HepG2 (cell line): ENCODE results near the gene PHF13. TPM values are rescaled to one million over a fixed set of nuclear protein-coding genes. Genes with fewer than 3 reads are reported as not detected.
"Not testable (repeated sequence)": the region's sequence is repeated elsewhere in the genome, so short reads cannot be mapped to it uniquely, and the experiment has no call there.

Experiments used
- ATAC-seq: fragments of 200-7000 bp; cut with Tn5 transposase; 3 replicates; pipeline ENCODE4 v1.9.1; 2020; ENCODE audit warnings: mild to moderate bottlenecking, moderate library complexity
- BruUV-seq: library from RNA; stranded (reverse); fragments of 400-500 nt; replicated peaks from 2 replicates; lab custom pipeline; 2021; lab: Mats Ljungman, UMichigan
- CTCF ChIA-PET: fragments of 300-600 bp; formaldehyde crosslinking; extraction: SDS; loops from one replicate; lab custom pipeline; 2021; ENCODE audit warnings: low total read pairs, inconsistent platforms, low intra/inter-chr PET ratio; lab: Yijun Ruan, JAX
- POLR2A ChIA-PET: fragments of 350-600 bp; sonication (Branson Sonifier 250); formaldehyde crosslinking; loops from one replicate; lab custom pipeline; 2020; ENCODE audit warnings: antibody characterized with exemption, inconsistent platforms; lab: Yijun Ruan, JAX
- DNase-seq: peaks from one replicate; pipeline ENCODE4 v3.0.0-alpha.2; 2015; ENCODE audit warnings: low spot score
- FAIRE-seq: peaks from 3 replicates; lab custom pipeline; 2011; peaks lifted over from hg19 to GRCh38; lab: Jason Lieb, UNC
- H2AFZ ChIP-seq: one replicate; pipeline ENCODE4 v1.6.1; 2011; ENCODE audit warnings: low read length, inconsistent platforms
- H3K27ac ChIP-seq: fragments of 300-600 bp; 3 replicates; pipeline ENCODE4 v1.8.0; 2011; ENCODE audit warnings: mixed run types, mild to moderate bottlenecking, mixed read lengths, low read length, inconsistent platforms; ENCODE audit not compliant: insufficient read depth; ENCODE audit errors: extremely low read length
- H3K27me3 ChIP-seq, 2 experiments: fragments of 200-600 bp in 1 of 2; 2 replicates in 1 of 2; 3 replicates in 1 of 2; pipeline versions ENCODE4 v1.6.0 to v1.8.0; 2011; ENCODE audit warnings: low read length in 2 of 2, mild to moderate bottlenecking in 2 of 2, moderate library complexity in 2 of 2, inconsistent platforms in 1 of 2; ENCODE audit not compliant: insufficient read depth in 2 of 2, control insufficient read depth in 1 of 2
- H3K36me3 ChIP-seq, 2 experiments: fragments of 200-600 bp in 1 of 2; replicated peaks in 1 of 2; 2 replicates in 1 of 2; 3 replicates in 1 of 2; pipeline versions ENCODE4 v1.5.1 to v1.8.0; 2011; ENCODE audit warnings: low read length in 2 of 2, inconsistent platforms in 1 of 2; ENCODE audit not compliant: insufficient read depth in 2 of 2, control insufficient read depth in 1 of 2
- H3K4me1 ChIP-seq: 2 replicates; pipeline ENCODE4 v1.5.1; 2012; ENCODE audit warnings: low read length, inconsistent platforms; ENCODE audit not compliant: insufficient read depth
- H3K4me2 ChIP-seq: 2 replicates; pipeline ENCODE4 v1.6.0; 2011; ENCODE audit warnings: low read depth, low read length, inconsistent platforms
- H3K4me3 ChIP-seq, 3 experiments: fragments of 200-600 bp in 1 of 3; sonication (generic), shearing (Covaris generic) in 1 of 3; replicated peaks in 1 of 3; 2 replicates each; pipeline ENCODE4 v1.5.1; 2011 to 2016; ENCODE audit warnings: low read length in 3 of 3, inconsistent platforms in 2 of 3, low read depth in 2 of 3, mild to moderate bottlenecking in 2 of 3, control low read depth in 1 of 3, mixed read lengths in 1 of 3; ENCODE audit not compliant: insufficient read depth in 1 of 3
- H3K79me2 ChIP-seq: one replicate; pipeline ENCODE4 v1.6.1; 2011; ENCODE audit warnings: low read length, inconsistent platforms; ENCODE audit not compliant: insufficient read depth
- H3K9ac ChIP-seq: 2 replicates; pipeline ENCODE4 v1.6.0; 2011; ENCODE audit warnings: mild to moderate bottlenecking, low read depth, low read length, inconsistent platforms; ENCODE audit not compliant: insufficient read depth
- H3K9me3 ChIP-seq: 2 replicates; pipeline ENCODE4 v1.5.1; 2012; ENCODE audit warnings: mild to moderate bottlenecking, low read length
- H4K20me1 ChIP-seq: 2 replicates; pipeline ENCODE4 v1.6.0; 2011; ENCODE audit warnings: inconsistent platforms, mild to moderate bottlenecking, low read length, moderate library complexity; ENCODE audit not compliant: insufficient read depth
- ZNF235 ChIP-seq: sonication (generic); formaldehyde crosslinking; IDR thresholded peaks from 2 replicates; pipeline ENCODE4 v1.8.1; 2023; ENCODE audit warnings: mild to moderate bottlenecking, missing genetic modification reagents, borderline replicate concordance
- ZNF605 ChIP-seq: sonication (generic); formaldehyde crosslinking; IDR thresholded peaks from 2 replicates; pipeline ENCODE4 v1.8.0; 2022; ENCODE audit warnings: mild to moderate bottlenecking, missing genetic modification reagents
- ZNF770 ChIP-seq: sonication (generic); formaldehyde crosslinking; IDR thresholded peaks from 2 replicates; pipeline ENCODE4 v1.5.0; 2020; ENCODE audit warnings: mild to moderate bottlenecking, missing genetic modification reagents
- WGBS: methylation state at CpG from one replicate; pipeline ENCODE4 v1.1.6; 2017; ENCODE audit warnings: low lambda C conversion rate; 5-methylcytosine and 5-hydroxymethylcytosine counted together
- in situ Hi-C: cut with HindIII; loops from 2 replicates; pipeline ENCODE4 v1.10.0; 2017; ENCODE audit warnings: low pct_unique_long_range_greater_than_20kb; ENCODE audit not compliant: extremely low pct_ligation_motif_present
- intact Hi-C: fragments of 100-400 bp; cut with micrococcal nuclease; formaldehyde crosslinking; loops from one replicate; pipeline ENCODE4 v1.10.0; 2022; ENCODE audit not compliant: unreplicated experiment
- polyA plus RNA-seq, 8 experiments: library from polyadenylated mRNA; depleted of rRNA in 3 of 8; stranded (reverse) in 7 of 8; unstranded in 1 of 8; fragments of >200 nt; fragmentation: Illumina TruSeq in 4 of 8; extraction: Trizol in 4 of 8; gene quantifications; 2 replicates each; pipeline versions ENCODE4 v1.2.1 to v1.2.3, GENCODE V29; 2011 to 2016; ENCODE audit warnings: low read depth in 4 of 8, missing spikeins in 1 of 8, mixed read lengths in 1 of 8; ENCODE audit not compliant: insufficient read depth in 1 of 8
- total RNA-seq, 5 experiments: library from RNA; depleted of rRNA; stranded (reverse); fragments of >200 nt; fragmentation: Illumina TruSeq; extraction: Trizol; gene quantifications; 2 replicates each; pipeline ENCODE4 v1.2.3, GENCODE V29; 2016; ENCODE audit warnings: low read depth in 1 of 5

The PHF13 gene
- total and polyA plus RNA-seq, 2 of the 13 experiments (the other 11 are each of a cell fraction or from before 2014, with no cell fraction given) = 4.7 to 7.4 TPM

GRCh38 chr1:6599141-6599975 lies 14.2 kb upstream of the PHF13 start (continued):
- TF ChIP-seq ZNF235 (CRISPR knock-in tag) = no peak

GRCh38 chr1:6599991-6600390 lies 13.5 kb upstream of the PHF13 start:
- FAIRE-seq, in situ Hi-C loops, H3K9me3 ChIP-seq, DNase-seq, H2AFZ ChIP-seq, ATAC-seq, H3K27me3 ChIP-seq, BruUV-seq, CTCF ChIA-PET: not testable (repeated sequence)
- Histone ChIP-seq H4K20me1 (peaks cover 57% of the 10 kb centered on the region), H3K79me2 (peaks cover 59% of the 10 kb centered on the region), H3K9ac (peak overlapping the region; percentile 87; the same call in 1 of the 2 replicates), H3K27ac (peak overlapping the region; percentile 100), H3K4me1 (peaks cover 46% of the 10 kb centered on the region), H3K4me2 (peak overlapping the region; percentile 97), H3K36me3 (peaks cover 23 to 45% of the 10 kb centered on the region in 2 experiments), H3K4me3 (peak overlapping the region; percentile 77 to 93 (median 92))
- intact Hi-C loops = loop anchor here (2.0 kb wide), 1 partner anchor 21 kb away; the partner anchor contains the start of gene ZBTB48
- TF ChIP-seq ZNF770 (peak; percentile 70), ZNF605 (CRISPR knock-in tag) (0 out of 2 replicates have a peak, but pooled peaks have one; percentile 4)
- POLR2A ChIA-PET = interaction anchor here (1.3 to 7.1 kb wide), 6 partner anchors 8 to 46 kb away, joined by 5 to 113 read pairs (median 22); partner anchors contain the start of genes NOL9, PHF13, TAS1R1 and ZBTB48
- WGBS = 48% methylated on average over 8 of the region's 8 CpGs
